IgD-negative memory B cell (primary cell): ENCODE measurements around the gene ABHD14A. TPM values are rescaled to one million over a fixed set of nuclear protein-coding genes. Genes with fewer than 3 reads are reported as not detected.

Experiments
- H3K27ac Mint-ChIP-seq, 3 donors: one replicate each; pipeline ENCODE4 v1.8.0; 2020 to 2022; ENCODE audit warnings: mild to moderate bottlenecking in 3 of 3, mixed read lengths in 3 of 3, moderate library complexity in 1 of 3
- H3K27me3 Mint-ChIP-seq: one replicate; pipeline ENCODE4 v1.8.0; 2021; ENCODE audit warnings: mixed read lengths
- H3K36me3 Mint-ChIP-seq: one replicate; pipeline ENCODE4 v1.8.0; 2020; ENCODE audit warnings: mild to moderate bottlenecking, mixed read lengths
- H3K4me1 Mint-ChIP-seq, 3 donors: one replicate each; pipeline ENCODE4 v1.8.0; 2020 to 2022; ENCODE audit warnings: mixed read lengths in 3 of 3, mild to moderate bottlenecking in 1 of 3
- H3K4me3 Mint-ChIP-seq, 4 donors: one replicate each; pipeline ENCODE4 v1.8.0; 2020 to 2022; ENCODE audit warnings: mild to moderate bottlenecking in 4 of 4, mixed read lengths in 4 of 4, moderate library complexity in 3 of 4
- H3K9me3 Mint-ChIP-seq, 3 donors: one replicate each; pipeline ENCODE4 v1.8.0; 2020 to 2021; ENCODE audit warnings: mixed read lengths in 3 of 3, mild to moderate bottlenecking in 1 of 3
- polyA plus RNA-seq: library from polyadenylated mRNA; unstranded; fragments of 300-500 nt; fragmentation: Illumina TruSeq; gene quantifications from one replicate; pipeline ENCODE4 v1.2.3, GENCODE V29; 2021

The ABHD14A gene
- polyA plus RNA-seq, 1 donor from 2014 or later = 61.6 TPM

DNA sequence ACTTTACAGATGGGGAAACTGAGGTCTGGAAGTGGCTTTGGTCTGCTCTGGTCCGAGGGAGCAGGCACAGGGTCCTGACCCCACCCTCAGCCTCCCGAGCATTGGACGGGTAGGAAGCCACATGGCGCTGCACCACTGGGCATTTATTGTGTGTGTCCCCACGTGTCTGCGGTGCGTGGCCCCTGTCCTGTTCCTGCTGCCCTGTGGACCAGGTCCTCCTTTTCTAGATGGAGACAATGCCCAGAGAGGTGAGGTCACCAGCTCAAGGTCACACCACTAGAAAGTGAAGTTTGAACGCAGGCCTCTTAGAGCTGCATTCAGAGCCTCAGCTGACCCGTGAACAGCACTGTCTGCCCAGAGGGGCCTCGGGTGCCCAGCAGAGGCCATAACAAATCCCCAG, 54.7 kb downstream of the ABHD14A start:
- no peak overlapping the region for H3K4me3 Mint-ChIP-seq
- no peaks in the 10 kb centered on the region for H3K4me1 Mint-ChIP-seq
- H3K9me3 Mint-ChIP-seq = no peaks in the 10 kb centered on the region
- no peaks in the 10 kb centered on the region for H3K27me3 Mint-ChIP-seq
- no peak overlapping the region for H3K27ac Mint-ChIP-seq
- peaks cover 1% of the 10 kb centered on the region for H3K36me3 Mint-ChIP-seq

Other genes with a start within 250 kb of the ABHD14A start
- not detected for gene IQCF6, start 195.8 kb upstream of the ABHD14A start, polyA plus RNA-seq
- not detected for gene IQCF2, start 113.4 kb upstream of the ABHD14A start, polyA plus RNA-seq
- not detected for gene IQCF5, start 99.5 kb upstream of the ABHD14A start, polyA plus RNA-seq
- not detected for gene IQCF1, start 71.7 kb upstream of the ABHD14A start, polyA plus RNA-seq
- 28.8 TPM for gene RRP9, start 33.2 kb upstream of the ABHD14A start, polyA plus RNA-seq
- gene PARP3, start 32.7 kb upstream of the ABHD14A start, polyA plus RNA-seq = 15.5 TPM
- not detected for gene GPR62, start 19.7 kb upstream of the ABHD14A start, polyA plus RNA-seq
- gene PCBP4, start 7.6 kb upstream of the ABHD14A start, polyA plus RNA-seq = 13.9 TPM
- gene ABHD14B, start 1.0 kb upstream of the ABHD14A start, polyA plus RNA-seq = 106 TPM
- gene ACY1, start 8.5 kb downstream of the ABHD14A start, polyA plus RNA-seq = 18.0 TPM
- 1,567 TPM for gene RPL29, start 20.8 kb downstream of the ABHD14A start, polyA plus RNA-seq
- 1.1 TPM for gene DUSP7, start 81.5 kb downstream of the ABHD14A start, polyA plus RNA-seq
- gene POC1A, start 179.4 kb downstream of the ABHD14A start, polyA plus RNA-seq = 1.2 TPM
- gene ALAS1, start 223.1 kb downstream of the ABHD14A start, polyA plus RNA-seq = 24.8 TPM